Amygdala (tissue), 56 donors: ENCODE results near the gene FOXP4.

Experiments
- DNase-seq, 56 donors: peaks; one replicate each; lab custom pipeline; 2025; lab: John Stamatoyannopoulos, UW

The FOXP4 gene

GRCh38 chr6:41639809-41640371, 93.7 kb downstream of the FOXP4 start:
- peak in 1 of 56 donors; percentile 46 for DNase-seq

- no peak for DNase-seq
These were observed 94.2 kb downstream of the FOXP4 start for GRCh38 chr6:41640426-41640825.

GRCh38 chr6:41641352-41641925, 95.3 kb downstream of the FOXP4 start:
- DNase-seq, result no peak

GRCh38 chr6:41642090-41642959, 96.1 kb downstream of the FOXP4 start:
- DNase-seq, result no peak

GRCh38 chr6:41642960-41643898, 97.0 kb downstream of the FOXP4 start:
- no peak for DNase-seq

- DNase-seq, result no peak
These were observed 97.7 kb downstream of the FOXP4 start for GRCh38 chr6:41643899-41644269.

GRCh38 chr6:41644297-41644879, 98.2 kb downstream of the FOXP4 start:
- no peak for DNase-seq

- no peak for DNase-seq
These were observed 98.9 kb downstream of the FOXP4 start for GRCh38 chr6:41645007-41645618.

- no peak for DNase-seq
These were observed 100.0 kb downstream of the FOXP4 start for GRCh38 chr6:41646026-41646795.

- DNase-seq, result no peak
These were observed 100.9 kb downstream of the FOXP4 start for GRCh38 chr6:41647061-41647511.

GRCh38 chr6:41648070-41648585, 101.9 kb downstream of the FOXP4 start:
- no peak for DNase-seq

GRCh38 chr6:41648921-41649320, 102.7 kb downstream of the FOXP4 start:
- no peak for DNase-seq

GRCh38 chr6:41649596-41649995, 103.4 kb downstream of the FOXP4 start:
- no peak for DNase-seq

GRCh38 chr6:41650120-41650519, 103.9 kb downstream of the FOXP4 start:
- no peak for DNase-seq

GRCh38 chr6:41651246-41651961, 105.2 kb downstream of the FOXP4 start:
- no peak for DNase-seq
